Measurements from ENCODE around the gene CCDC102B.

DNA sequence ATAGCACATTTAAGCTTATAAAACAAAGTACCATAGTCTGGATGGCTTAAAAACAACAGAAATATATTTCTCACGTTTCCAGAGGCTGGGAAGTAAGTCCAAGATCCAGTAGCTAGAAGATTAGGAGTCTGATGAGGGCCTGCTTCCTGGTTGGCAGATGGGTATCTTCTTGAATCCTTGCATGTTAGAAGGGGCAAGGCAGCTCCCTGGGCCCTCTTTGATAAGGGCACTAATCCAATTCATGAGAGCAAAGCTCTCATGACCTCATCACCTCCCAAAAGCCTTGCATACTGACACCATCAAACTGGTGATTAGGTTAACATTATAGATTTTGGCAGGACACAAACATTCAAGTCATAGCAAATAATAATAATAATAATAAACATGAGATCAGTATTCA is 146.4 kb downstream of the CCDC102B start:
- TF ChIP-seq POLR2AphosphoS5 (IDR thresholded peaks at IDR 0.05; ENCODE audit: low read depth) (no peak), CTCF (IDR thresholded peaks at IDR 0.05; ENCODE audit: insufficient read depth, low read length) (no peak), SPI1 (IDR thresholded peaks at IDR 0.05; ENCODE audit: borderline replicate concordance, low read depth) (no peak), GABPA (IDR thresholded peaks at IDR 0.05; ENCODE audit: low read depth) (no peak)
- TF ChIP-seq, protein P1, sequence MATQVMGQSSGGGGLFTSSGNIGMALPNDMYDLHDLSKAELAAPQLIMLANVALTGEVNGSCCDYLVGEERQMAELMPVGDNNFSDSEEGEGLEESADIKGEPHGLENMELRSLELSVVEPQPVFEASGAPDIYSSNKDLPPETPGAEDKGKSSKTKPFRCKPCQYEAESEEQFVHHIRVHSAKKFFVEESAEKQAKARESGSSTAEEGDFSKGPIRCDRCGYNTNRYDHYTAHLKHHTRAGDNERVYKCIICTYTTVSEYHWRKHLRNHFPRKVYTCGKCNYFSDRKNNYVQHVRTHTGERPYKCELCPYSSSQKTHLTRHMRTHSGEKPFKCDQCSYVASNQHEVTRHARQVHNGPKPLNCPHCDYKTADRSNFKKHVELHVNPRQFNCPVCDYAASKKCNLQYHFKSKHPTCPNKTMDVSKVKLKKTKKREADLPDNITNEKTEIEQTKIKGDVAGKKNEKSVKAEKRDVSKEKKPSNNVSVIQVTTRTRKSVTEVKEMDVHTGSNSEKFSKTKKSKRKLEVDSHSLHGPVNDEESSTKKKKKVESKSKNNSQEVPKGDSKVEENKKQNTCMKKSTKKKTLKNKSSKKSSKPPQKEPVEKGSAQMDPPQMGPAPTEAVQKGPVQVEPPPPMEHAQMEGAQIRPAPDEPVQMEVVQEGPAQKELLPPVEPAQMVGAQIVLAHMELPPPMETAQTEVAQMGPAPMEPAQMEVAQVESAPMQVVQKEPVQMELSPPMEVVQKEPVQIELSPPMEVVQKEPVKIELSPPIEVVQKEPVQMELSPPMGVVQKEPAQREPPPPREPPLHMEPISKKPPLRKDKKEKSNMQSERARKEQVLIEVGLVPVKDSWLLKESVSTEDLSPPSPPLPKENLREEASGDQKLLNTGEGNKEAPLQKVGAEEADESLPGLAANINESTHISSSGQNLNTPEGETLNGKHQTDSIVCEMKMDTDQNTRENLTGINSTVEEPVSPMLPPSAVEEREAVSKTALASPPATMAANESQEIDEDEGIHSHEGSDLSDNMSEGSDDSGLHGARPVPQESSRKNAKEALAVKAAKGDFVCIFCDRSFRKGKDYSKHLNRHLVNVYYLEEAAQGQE (IDR thresholded peaks at IDR 0.05; ENCODE audit: insufficient replicate concordance, low read depth), result no peak
